AG09309 (cell line): ENCODE data around the gene EXD3.

Experiments used
- DNase-seq: peaks from one replicate; pipeline ENCODE4 v3.0.0-alpha.2; 2010; ENCODE audit warnings: low read depth
- H3K4me3 ChIP-seq: 2 replicates; pipeline ENCODE4 v1.5.1; 2011; ENCODE audit warnings: mild to moderate bottlenecking, low read depth, low read length, moderate library complexity; ENCODE audit not compliant: control insufficient read depth
- CTCF ChIP-seq: IDR thresholded peaks from 2 replicates; pipeline ENCODE4 v1.5.1; 2011; ENCODE audit warnings: mild to moderate bottlenecking, low read depth, low read length, inconsistent platforms; ENCODE audit not compliant: insufficient read depth, control insufficient read depth; ENCODE audit errors: missing control alignments

The EXD3 gene

GRCh38 chr9:137306066-137306849 lies 116.7 kb downstream of the EXD3 start:
- no peak for TF ChIP-seq CTCF
- DNase-seq = no peak
- no peak overlapping the region for H3K4me3 ChIP-seq

- H3K4me3 ChIP-seq = no peak overlapping the region
- TF ChIP-seq CTCF = no peak
- DNase-seq = no peak
Measured at GRCh38 chr9:137305798-137306065, 117.2 kb downstream of the EXD3 start.

- TF ChIP-seq CTCF = peak; percentile 14
- H3K4me3 ChIP-seq = no peak overlapping the region
- DNase-seq = no peak
Measured at GRCh38 chr9:137305060-137305797, 117.7 kb downstream of the EXD3 start.

- TF ChIP-seq CTCF = no peak
- no peak overlapping the region for H3K4me3 ChIP-seq
- DNase-seq = no peak
Measured at GRCh38 chr9:137304383-137305059, 118.4 kb downstream of the EXD3 start.

GRCh38 chr9:137303893-137304382 lies 119.0 kb downstream of the EXD3 start:
- no peak for DNase-seq
- no peak overlapping the region for H3K4me3 ChIP-seq
- TF ChIP-seq CTCF = no peak

- no peak overlapping the region for H3K4me3 ChIP-seq
- no peak for TF ChIP-seq CTCF
- no peak for DNase-seq
Measured at GRCh38 chr9:137303151-137303892, 119.6 kb downstream of the EXD3 start.
